HepG2 (cell line): ENCODE data around the gene OR6K6. TPM values are rescaled to one million over a fixed set of nuclear protein-coding genes. Genes with fewer than 3 reads are reported as not detected.

ENCODE experiments used
- ATAC-seq: fragments of 200-7000 bp; cut with Tn5 transposase; 3 replicates; pipeline ENCODE4 v1.9.1; 2020; ENCODE audit warnings: mild to moderate bottlenecking, moderate library complexity
- BruUV-seq: library from RNA; stranded (reverse); fragments of 400-500 nt; replicated peaks from 2 replicates; lab custom pipeline; 2021; lab: Mats Ljungman, UMichigan
- CTCF ChIA-PET: fragments of 300-600 bp; formaldehyde crosslinking; extraction: SDS; loops from one replicate; lab custom pipeline; 2021; ENCODE audit warnings: low total read pairs, inconsistent platforms, low intra/inter-chr PET ratio; lab: Yijun Ruan, JAX
- POLR2A ChIA-PET: fragments of 350-600 bp; sonication (Branson Sonifier 250); formaldehyde crosslinking; loops from one replicate; lab custom pipeline; 2020; ENCODE audit warnings: antibody characterized with exemption, inconsistent platforms; lab: Yijun Ruan, JAX
- DNase-seq: peaks from one replicate; pipeline ENCODE4 v3.0.0-alpha.2; 2015; ENCODE audit warnings: low spot score
- FAIRE-seq: peaks from 3 replicates; lab custom pipeline; 2011; peaks lifted over from hg19 to GRCh38; lab: Jason Lieb, UNC
- H2AFZ ChIP-seq: one replicate; pipeline ENCODE4 v1.6.1; 2011; ENCODE audit warnings: low read length, inconsistent platforms
- H3K27ac ChIP-seq: fragments of 300-600 bp; 3 replicates; pipeline ENCODE4 v1.8.0; 2011; ENCODE audit warnings: mixed run types, mild to moderate bottlenecking, mixed read lengths, low read length, inconsistent platforms; ENCODE audit not compliant: insufficient read depth; ENCODE audit errors: extremely low read length
- H3K27me3 ChIP-seq, 2 experiments: fragments of 200-600 bp in 1 of 2; 2 replicates in 1 of 2; 3 replicates in 1 of 2; pipeline versions ENCODE4 v1.6.0 to v1.8.0; 2011; ENCODE audit warnings: low read length in 2 of 2, mild to moderate bottlenecking in 2 of 2, moderate library complexity in 2 of 2, inconsistent platforms in 1 of 2; ENCODE audit not compliant: insufficient read depth in 2 of 2, control insufficient read depth in 1 of 2
- H3K36me3 ChIP-seq, 2 experiments: fragments of 200-600 bp in 1 of 2; replicated peaks in 1 of 2; 2 replicates in 1 of 2; 3 replicates in 1 of 2; pipeline versions ENCODE4 v1.5.1 to v1.8.0; 2011; ENCODE audit warnings: low read length in 2 of 2, inconsistent platforms in 1 of 2; ENCODE audit not compliant: insufficient read depth in 2 of 2, control insufficient read depth in 1 of 2
- H3K4me1 ChIP-seq: 2 replicates; pipeline ENCODE4 v1.5.1; 2012; ENCODE audit warnings: low read length, inconsistent platforms; ENCODE audit not compliant: insufficient read depth
- H3K4me2 ChIP-seq: 2 replicates; pipeline ENCODE4 v1.6.0; 2011; ENCODE audit warnings: low read depth, low read length, inconsistent platforms
- H3K4me3 ChIP-seq, 3 experiments: fragments of 200-600 bp in 1 of 3; sonication (generic), shearing (Covaris generic) in 1 of 3; replicated peaks in 1 of 3; 2 replicates each; pipeline ENCODE4 v1.5.1; 2011 to 2016; ENCODE audit warnings: low read length in 3 of 3, inconsistent platforms in 2 of 3, low read depth in 2 of 3, mild to moderate bottlenecking in 2 of 3, control low read depth in 1 of 3, mixed read lengths in 1 of 3; ENCODE audit not compliant: insufficient read depth in 1 of 3
- H3K79me2 ChIP-seq: one replicate; pipeline ENCODE4 v1.6.1; 2011; ENCODE audit warnings: low read length, inconsistent platforms; ENCODE audit not compliant: insufficient read depth
- H3K9ac ChIP-seq: 2 replicates; pipeline ENCODE4 v1.6.0; 2011; ENCODE audit warnings: mild to moderate bottlenecking, low read depth, low read length, inconsistent platforms; ENCODE audit not compliant: insufficient read depth
- H3K9me3 ChIP-seq: 2 replicates; pipeline ENCODE4 v1.5.1; 2012; ENCODE audit warnings: mild to moderate bottlenecking, low read length
- H4K20me1 ChIP-seq: 2 replicates; pipeline ENCODE4 v1.6.0; 2011; ENCODE audit warnings: inconsistent platforms, mild to moderate bottlenecking, low read length, moderate library complexity; ENCODE audit not compliant: insufficient read depth
- CC2D1A ChIP-seq: sonication (generic); formaldehyde crosslinking; IDR thresholded peaks from 2 replicates; pipeline ENCODE4 v1.8.1; 2023; ENCODE audit warnings: mild to moderate bottlenecking, missing genetic modification reagents
- EED ChIP-seq: sonication (generic); formaldehyde crosslinking; IDR thresholded peaks from 2 replicates; pipeline ENCODE4 v1.5.0; 2020; ENCODE audit warnings: mild to moderate bottlenecking, missing genetic modification reagents
- KMT2B ChIP-seq: IDR thresholded peaks from 2 replicates; pipeline ENCODE4 v1.6.1; 2016; ENCODE audit warnings: missing genetic modification reagents, missing compliant biosample characterization
- MYNN ChIP-seq: sonication (generic); formaldehyde crosslinking; IDR thresholded peaks from 2 replicates; pipeline ENCODE4 v1.4.0; 2020; ENCODE audit warnings: mild to moderate bottlenecking, low read depth, missing genetic modification reagents
- SRSF1 ChIP-seq: fragments of 200-400 bp; formaldehyde crosslinking; optimal IDR thresholded peaks from 2 replicates; pipeline ENCODE3; 2017; ENCODE audit warnings: mild to moderate bottlenecking, low read depth, low read length, moderate library complexity
- YY1 ChIP-seq: IDR thresholded peaks from 2 replicates; pipeline ENCODE4 v1.6.1; 2011; ENCODE audit warnings: low read length, low read depth, moderate library complexity, mild to moderate bottlenecking; ENCODE audit not compliant: insufficient read depth, insufficient replicate concordance
- ZNF577 ChIP-seq: sonication (generic); formaldehyde crosslinking; IDR thresholded peaks from 2 replicates; pipeline ENCODE4 v1.4.0; 2020; ENCODE audit warnings: mild to moderate bottlenecking, low read depth, missing genetic modification reagents, borderline replicate concordance
- WGBS: methylation state at CpG from one replicate; pipeline ENCODE4 v1.1.6; 2017; ENCODE audit warnings: low lambda C conversion rate; 5-methylcytosine and 5-hydroxymethylcytosine counted together
- in situ Hi-C: cut with HindIII; loops from 2 replicates; pipeline ENCODE4 v1.10.0; 2017; ENCODE audit warnings: low pct_unique_long_range_greater_than_20kb; ENCODE audit not compliant: extremely low pct_ligation_motif_present
- intact Hi-C: fragments of 100-400 bp; cut with micrococcal nuclease; formaldehyde crosslinking; loops from one replicate; pipeline ENCODE4 v1.10.0; 2022; ENCODE audit not compliant: unreplicated experiment
- polyA plus RNA-seq, 8 experiments: library from polyadenylated mRNA; depleted of rRNA in 3 of 8; stranded (reverse) in 7 of 8; unstranded in 1 of 8; fragments of >200 nt; fragmentation: Illumina TruSeq in 4 of 8; extraction: Trizol in 4 of 8; gene quantifications; 2 replicates each; pipeline versions ENCODE4 v1.2.1 to v1.2.3, GENCODE V29; 2011 to 2016; ENCODE audit warnings: low read depth in 4 of 8, missing spikeins in 1 of 8, mixed read lengths in 1 of 8; ENCODE audit not compliant: insufficient read depth in 1 of 8
- total RNA-seq, 5 experiments: library from RNA; depleted of rRNA; stranded (reverse); fragments of >200 nt; fragmentation: Illumina TruSeq; extraction: Trizol; gene quantifications; 2 replicates each; pipeline ENCODE4 v1.2.3, GENCODE V29; 2016; ENCODE audit warnings: low read depth in 1 of 5
- TF ChIP-seq, protein P1 (sequence below): sonication (generic); formaldehyde crosslinking; IDR thresholded peaks from 2 replicates; pipeline ENCODE4 v1.9.0; 2021; ENCODE audit warnings: mild to moderate bottlenecking, missing genetic modification reagents
- TF ChIP-seq, protein P2 (sequence below): sonication (generic); formaldehyde crosslinking; conservative IDR thresholded peaks from 2 replicates; pipeline ENCODE4 v1.4.0; 2020; ENCODE audit warnings: missing genetic modification reagents
- TF ChIP-seq, protein P3 (sequence below): sonication (generic); formaldehyde crosslinking; conservative IDR thresholded peaks from 2 replicates; pipeline ENCODE4 v1.4.0; 2020; ENCODE audit warnings: missing genetic modification reagents
- TF ChIP-seq, protein P4 (sequence below): sonication (generic); formaldehyde crosslinking; IDR thresholded peaks from 2 replicates; pipeline ENCODE4 v1.8.1; 2023; ENCODE audit warnings: mild to moderate bottlenecking, missing genetic modification reagents

The OR6K6 gene
- total and polyA plus RNA-seq, 2 of the 13 experiments (the other 11 are each of a cell fraction or from before 2014, with no cell fraction given) = not detected

DNA sequence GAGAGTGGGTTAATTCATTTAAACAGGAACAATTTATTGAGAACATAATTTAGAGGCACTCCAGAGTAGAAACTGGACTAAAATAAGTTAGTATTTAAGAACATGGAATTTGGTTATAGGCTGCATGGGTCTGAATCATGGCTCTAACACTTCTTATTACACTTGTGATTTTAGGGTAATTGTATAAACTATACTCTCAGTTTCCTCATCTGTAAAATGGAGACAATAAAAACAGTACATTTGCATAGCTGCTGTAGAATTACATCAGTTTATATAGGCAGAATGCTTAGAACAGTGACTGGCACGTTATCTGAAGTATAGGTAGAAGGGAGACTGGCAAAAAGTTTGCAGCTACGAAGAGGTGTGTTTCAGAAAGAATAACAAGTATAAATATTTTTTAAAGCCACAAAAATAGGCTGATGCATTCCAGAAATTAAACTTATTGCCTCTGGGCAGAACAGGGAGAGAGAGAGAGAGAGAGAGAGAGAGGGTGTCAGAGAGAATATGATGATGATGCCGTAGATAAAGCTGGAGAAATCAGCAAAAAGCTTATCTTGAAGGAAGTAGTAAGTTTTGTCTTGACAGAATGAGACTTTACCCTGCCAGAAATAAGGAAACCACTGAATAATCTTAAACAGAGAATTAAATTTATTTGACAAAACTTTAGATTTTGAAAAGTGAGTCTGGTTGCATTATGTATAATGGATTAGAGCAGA is 25.9 kb upstream of the OR6K6 start:
- Histone ChIP-seq H3K36me3 (no peaks in the 10 kb centered on the region), H4K20me1 (no peaks in the 10 kb centered on the region), H3K4me2 (no peak overlapping the region), H3K9me3 (no peaks in the 10 kb centered on the region), H3K27me3 (no peaks in the 10 kb centered on the region), H3K27ac (no peak overlapping the region), H3K79me2 (no peaks in the 10 kb centered on the region), H2AFZ (no peak overlapping the region), H3K4me1 (no peaks in the 10 kb centered on the region), H3K4me3 (no peak overlapping the region), H3K9ac (no peak overlapping the region)
- in situ Hi-C loops = no loop called here
- intact Hi-C loops = no loop called here
- no TSS peak for BruUV-seq
- POLR2A ChIA-PET = no interaction called here
- FAIRE-seq = no peak
- CTCF ChIA-PET = no interaction called here
- DNase-seq = no peak
- no peak for ATAC-seq
- WGBS = 1% methylated on average over 3 of the region's 3 CpGs
- TF ChIP-seq, protein P1, sequence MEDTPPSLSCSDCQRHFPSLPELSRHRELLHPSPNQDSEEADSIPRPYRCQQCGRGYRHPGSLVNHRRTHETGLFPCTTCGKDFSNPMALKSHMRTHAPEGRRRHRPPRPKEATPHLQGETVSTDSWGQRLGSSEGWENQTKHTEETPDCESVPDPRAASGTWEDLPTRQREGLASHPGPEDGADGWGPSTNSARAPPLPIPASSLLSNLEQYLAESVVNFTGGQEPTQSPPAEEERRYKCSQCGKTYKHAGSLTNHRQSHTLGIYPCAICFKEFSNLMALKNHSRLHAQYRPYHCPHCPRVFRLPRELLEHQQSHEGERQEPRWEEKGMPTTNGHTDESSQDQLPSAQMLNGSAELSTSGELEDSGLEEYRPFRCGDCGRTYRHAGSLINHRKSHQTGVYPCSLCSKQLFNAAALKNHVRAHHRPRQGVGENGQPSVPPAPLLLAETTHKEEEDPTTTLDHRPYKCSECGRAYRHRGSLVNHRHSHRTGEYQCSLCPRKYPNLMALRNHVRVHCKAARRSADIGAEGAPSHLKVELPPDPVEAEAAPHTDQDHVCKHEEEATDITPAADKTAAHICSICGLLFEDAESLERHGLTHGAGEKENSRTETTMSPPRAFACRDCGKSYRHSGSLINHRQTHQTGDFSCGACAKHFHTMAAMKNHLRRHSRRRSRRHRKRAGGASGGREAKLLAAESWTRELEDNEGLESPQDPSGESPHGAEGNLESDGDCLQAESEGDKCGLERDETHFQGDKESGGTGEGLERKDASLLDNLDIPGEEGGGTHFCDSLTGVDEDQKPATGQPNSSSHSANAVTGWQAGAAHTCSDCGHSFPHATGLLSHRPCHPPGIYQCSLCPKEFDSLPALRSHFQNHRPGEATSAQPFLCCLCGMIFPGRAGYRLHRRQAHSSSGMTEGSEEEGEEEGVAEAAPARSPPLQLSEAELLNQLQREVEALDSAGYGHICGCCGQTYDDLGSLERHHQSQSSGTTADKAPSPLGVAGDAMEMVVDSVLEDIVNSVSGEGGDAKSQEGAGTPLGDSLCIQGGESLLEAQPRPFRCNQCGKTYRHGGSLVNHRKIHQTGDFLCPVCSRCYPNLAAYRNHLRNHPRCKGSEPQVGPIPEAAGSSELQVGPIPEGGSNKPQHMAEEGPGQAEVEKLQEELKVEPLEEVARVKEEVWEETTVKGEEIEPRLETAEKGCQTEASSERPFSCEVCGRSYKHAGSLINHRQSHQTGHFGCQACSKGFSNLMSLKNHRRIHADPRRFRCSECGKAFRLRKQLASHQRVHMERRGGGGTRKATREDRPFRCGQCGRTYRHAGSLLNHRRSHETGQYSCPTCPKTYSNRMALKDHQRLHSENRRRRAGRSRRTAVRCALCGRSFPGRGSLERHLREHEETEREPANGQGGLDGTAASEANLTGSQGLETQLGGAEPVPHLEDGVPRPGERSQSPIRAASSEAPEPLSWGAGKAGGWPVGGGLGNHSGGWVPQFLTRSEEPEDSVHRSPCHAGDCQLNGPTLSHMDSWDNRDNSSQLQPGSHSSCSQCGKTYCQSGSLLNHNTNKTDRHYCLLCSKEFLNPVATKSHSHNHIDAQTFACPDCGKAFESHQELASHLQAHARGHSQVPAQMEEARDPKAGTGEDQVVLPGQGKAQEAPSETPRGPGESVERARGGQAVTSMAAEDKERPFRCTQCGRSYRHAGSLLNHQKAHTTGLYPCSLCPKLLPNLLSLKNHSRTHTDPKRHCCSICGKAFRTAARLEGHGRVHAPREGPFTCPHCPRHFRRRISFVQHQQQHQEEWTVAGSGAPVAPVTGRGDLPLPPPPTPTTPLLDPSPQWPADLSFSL (CRISPR knock-in tag) = no peak
- TF ChIP-seq ZNF577 (no peak), YY1 (no peak), MYNN (no peak), CC2D1A (CRISPR knock-in tag) (no peak), EED (CRISPR knock-in tag) (no peak), SRSF1 (no peak), KMT2B (CRISPR knock-in tag) (no peak)
- TF ChIP-seq, protein P2, sequence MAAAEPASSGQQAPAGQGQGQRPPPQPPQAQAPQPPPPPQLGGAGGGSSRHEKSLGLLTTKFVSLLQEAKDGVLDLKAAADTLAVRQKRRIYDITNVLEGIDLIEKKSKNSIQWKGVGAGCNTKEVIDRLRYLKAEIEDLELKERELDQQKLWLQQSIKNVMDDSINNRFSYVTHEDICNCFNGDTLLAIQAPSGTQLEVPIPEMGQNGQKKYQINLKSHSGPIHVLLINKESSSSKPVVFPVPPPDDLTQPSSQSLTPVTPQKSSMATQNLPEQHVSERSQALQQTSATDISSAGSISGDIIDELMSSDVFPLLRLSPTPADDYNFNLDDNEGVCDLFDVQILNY = no peak
- TF ChIP-seq, protein P3, sequence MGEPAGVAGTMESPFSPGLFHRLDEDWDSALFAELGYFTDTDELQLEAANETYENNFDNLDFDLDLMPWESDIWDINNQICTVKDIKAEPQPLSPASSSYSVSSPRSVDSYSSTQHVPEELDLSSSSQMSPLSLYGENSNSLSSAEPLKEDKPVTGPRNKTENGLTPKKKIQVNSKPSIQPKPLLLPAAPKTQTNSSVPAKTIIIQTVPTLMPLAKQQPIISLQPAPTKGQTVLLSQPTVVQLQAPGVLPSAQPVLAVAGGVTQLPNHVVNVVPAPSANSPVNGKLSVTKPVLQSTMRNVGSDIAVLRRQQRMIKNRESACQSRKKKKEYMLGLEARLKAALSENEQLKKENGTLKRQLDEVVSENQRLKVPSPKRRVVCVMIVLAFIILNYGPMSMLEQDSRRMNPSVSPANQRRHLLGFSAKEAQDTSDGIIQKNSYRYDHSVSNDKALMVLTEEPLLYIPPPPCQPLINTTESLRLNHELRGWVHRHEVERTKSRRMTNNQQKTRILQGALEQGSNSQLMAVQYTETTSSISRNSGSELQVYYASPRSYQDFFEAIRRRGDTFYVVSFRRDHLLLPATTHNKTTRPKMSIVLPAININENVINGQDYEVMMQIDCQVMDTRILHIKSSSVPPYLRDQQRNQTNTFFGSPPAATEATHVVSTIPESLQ (CRISPR knock-in tag) = no peak
- TF ChIP-seq, protein P4, sequence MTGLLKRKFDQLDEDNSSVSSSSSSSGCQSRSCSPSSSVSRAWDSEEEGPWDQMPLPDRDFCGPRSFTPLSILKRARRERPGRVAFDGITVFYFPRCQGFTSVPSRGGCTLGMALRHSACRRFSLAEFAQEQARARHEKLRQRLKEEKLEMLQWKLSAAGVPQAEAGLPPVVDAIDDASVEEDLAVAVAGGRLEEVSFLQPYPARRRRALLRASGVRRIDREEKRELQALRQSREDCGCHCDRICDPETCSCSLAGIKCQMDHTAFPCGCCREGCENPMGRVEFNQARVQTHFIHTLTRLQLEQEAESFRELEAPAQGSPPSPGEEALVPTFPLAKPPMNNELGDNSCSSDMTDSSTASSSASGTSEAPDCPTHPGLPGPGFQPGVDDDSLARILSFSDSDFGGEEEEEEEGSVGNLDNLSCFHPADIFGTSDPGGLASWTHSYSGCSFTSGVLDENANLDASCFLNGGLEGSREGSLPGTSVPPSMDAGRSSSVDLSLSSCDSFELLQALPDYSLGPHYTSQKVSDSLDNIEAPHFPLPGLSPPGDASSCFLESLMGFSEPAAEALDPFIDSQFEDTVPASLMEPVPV (CRISPR knock-in tag) = no peak
